ENCODE data around the gene LBR.
"Not testable (repeated sequence)": the region's sequence is repeated elsewhere in the genome, so short reads cannot be mapped to it uniquely, and the experiment has no call there.

Gene LBR

DNA sequence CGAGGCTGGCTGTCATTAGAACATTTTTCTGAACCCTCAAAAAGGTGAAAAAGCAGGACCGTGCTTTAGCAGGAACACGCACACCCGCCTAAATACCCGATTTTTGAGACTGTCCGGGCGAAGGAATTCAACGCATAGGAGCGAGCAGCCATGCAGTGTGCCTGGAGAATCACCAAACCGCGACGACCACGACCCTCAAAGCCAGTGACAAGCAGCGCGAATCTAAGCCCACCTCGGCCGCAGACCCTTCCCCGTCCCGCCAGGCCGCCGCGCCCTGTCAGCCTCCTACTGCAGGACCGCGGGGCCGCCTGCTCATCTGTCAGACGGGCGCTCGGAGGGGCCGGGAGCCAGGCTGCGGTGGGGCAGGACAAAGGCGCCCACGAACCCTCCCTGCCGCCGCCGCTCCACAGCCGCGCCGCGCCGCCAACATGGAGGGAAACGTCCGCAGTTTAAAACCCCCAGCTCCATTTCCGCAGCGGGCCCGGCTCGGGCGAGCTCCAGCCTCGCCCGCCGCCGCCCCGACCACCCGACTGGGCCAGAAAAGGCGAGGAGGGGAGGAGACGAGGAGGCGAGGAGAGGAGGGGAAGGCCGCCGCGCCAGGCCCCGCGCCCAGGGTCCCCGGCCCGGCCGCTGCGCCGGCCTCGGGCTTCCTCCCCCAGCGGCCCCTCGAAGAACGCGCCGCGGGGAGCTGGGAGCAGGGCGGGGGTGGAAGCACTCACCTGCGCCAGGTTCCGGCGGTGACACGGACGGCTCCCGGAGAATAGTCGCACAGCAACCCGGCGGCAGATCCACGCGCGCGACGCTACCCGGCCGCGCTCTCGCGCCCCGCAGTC is at the start of gene LBR:
TSS of gene LBR (minus strand) at position 804 of the 833 bp plus-strand sequence. CDS start 3,963 bp downstream, outside the sequence.
- TF ChIP-seq, protein P1, sequence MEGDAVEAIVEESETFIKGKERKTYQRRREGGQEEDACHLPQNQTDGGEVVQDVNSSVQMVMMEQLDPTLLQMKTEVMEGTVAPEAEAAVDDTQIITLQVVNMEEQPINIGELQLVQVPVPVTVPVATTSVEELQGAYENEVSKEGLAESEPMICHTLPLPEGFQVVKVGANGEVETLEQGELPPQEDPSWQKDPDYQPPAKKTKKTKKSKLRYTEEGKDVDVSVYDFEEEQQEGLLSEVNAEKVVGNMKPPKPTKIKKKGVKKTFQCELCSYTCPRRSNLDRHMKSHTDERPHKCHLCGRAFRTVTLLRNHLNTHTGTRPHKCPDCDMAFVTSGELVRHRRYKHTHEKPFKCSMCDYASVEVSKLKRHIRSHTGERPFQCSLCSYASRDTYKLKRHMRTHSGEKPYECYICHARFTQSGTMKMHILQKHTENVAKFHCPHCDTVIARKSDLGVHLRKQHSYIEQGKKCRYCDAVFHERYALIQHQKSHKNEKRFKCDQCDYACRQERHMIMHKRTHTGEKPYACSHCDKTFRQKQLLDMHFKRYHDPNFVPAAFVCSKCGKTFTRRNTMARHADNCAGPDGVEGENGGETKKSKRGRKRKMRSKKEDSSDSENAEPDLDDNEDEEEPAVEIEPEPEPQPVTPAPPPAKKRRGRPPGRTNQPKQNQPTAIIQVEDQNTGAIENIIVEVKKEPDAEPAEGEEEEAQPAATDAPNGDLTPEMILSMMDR (conservative IDR thresholded peaks at IDR 0.05; ENCODE audit: low read depth, low read length), result no peak
- DNase-seq (ENCODE audit: low read depth), result peak; percentile 16

DNA sequence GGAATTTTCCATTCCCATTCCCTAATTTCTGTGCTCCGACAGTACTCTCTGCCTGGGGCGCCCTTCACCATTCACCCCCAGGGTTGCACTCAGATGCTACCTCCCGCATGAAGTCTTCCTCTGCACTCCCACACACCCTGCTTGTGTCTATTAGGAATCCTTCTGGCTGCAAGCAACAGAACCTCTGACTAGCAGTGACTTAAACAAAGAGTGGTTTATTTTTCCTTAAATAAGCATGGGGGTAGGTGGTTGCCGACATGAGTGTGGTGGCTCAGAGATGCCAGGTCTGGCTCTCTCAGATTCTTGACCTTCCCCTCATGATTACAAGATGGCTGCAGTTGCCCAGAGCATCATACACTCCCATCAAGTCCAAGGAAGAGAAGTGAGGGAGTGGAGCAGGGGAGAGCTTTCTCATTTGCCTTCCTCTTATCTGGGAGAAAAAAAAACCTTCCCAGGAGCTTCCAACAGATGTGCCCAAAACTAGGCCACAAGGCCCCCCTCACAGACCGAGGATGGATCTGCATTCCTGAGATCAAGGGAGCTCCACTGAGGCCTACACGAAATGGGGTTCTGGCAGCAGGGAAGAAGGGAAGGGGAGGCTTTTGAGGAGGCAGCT is 49.6 kb upstream of the LBR start:
- H3K4me3 ChIP-seq (ENCODE audit: low read depth, low read length), result no peak overlapping the region
- TF ChIP-seq, protein P1 (conservative IDR thresholded peaks at IDR 0.05; ENCODE audit: low read depth, low read length), result no peak
- DNase-seq (ENCODE audit: low read depth), result no peak

More for the DNA sequence above, at the start of gene LBR:
- peak within 1 kb of the TSS; percentile 85 for H3K4me3 ChIP-seq (ENCODE audit: low read depth, low read length)

DNA sequence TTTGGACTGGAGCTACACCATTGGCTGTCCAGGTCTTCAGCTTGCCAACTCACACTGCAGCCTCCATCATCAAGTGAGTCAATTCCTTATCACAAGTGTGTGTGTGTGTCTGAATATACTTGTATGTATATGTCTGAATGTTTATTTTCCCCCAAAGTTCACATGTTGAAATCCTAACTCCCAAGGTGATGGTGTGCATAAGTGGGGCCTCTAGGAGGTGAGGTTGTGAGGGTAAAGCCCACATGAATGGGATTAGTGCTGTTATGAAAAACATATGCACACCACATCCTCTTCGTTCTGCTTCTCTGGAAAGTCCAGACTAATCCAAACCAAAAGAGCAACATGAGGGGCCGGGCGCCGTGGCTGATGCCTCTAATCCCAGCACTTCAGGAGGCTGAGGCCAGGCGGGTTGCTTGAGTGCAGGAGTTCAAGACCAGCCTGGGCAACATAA is 48.7 kb upstream of the LBR start:
- TF ChIP-seq, protein P1 (conservative IDR thresholded peaks at IDR 0.05; ENCODE audit: low read depth, low read length), result no peak
- no peak for DNase-seq (ENCODE audit: low read depth)
- H3K4me3 ChIP-seq (ENCODE audit: low read depth, low read length), result no peak overlapping the region

DNA sequence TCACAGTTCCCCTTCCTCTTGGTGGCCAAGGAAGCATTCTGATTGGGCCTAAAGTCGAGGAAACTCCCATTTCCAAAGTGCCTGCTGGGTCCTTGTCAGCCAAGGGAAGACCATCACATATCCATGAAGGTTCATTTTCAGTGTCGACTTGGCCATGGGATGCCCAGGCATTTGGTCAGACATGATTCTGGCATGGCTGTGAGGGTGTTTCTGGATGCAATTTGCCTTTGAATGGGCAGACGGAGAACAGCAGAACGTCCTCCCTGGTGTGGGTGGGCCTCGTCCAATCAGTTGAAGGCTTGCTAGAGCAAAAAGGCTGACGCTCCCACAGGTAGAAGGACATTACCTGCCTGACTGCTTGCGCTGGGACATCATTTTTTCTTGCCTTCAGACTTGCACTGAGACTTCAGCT is 48.3 kb upstream of the LBR start:
- DNase-seq (ENCODE audit: low read depth), result no peak
- TF ChIP-seq, protein P1 (conservative IDR thresholded peaks at IDR 0.05; ENCODE audit: low read depth, low read length), result no peak
- H3K4me3 ChIP-seq (ENCODE audit: low read depth, low read length), result no peak overlapping the region

DNA sequence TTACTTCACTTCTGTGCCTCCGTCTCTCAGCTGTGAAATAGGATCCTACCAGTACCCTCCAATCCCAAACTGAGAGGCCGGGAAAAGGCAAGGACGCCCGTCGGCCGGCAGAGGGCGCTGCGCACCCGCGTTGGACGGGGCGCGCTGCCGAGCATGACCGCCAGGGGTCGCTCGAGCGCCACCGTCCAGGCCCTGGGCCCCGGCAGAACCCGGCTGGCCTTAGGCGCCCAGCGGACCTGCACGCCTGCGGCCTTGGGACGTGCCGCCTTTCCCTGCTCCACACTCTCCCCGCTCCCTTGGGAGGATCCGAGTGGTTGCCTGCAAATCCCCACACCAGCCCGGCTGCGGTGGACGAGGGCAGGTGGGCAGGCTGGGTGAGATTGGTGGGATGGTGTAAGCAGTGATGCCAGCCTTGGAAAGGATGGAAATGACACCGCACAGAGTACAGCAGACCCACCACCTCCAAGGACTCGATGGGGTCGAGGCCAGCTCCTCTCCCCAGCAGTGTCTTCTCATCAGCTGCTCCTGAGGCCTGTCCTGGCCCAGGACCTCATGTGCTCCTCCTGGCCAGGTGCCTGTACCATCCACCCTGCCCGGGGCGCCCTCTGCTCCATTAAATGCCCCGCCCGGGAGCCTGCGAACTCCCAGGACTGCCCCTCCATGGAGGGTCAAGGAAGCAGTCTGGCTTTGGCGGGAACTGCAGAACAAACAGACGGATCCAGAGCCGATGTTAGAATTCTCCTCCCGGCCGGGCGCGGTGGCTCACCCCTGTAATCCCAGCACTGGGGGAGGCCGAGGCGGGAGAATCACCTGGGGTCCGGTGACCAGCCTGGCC is 47.4 kb upstream of the LBR start:
- H3K4me3 ChIP-seq (ENCODE audit: low read depth, low read length), result peak overlapping the region; percentile 29
- TF ChIP-seq, protein P1 (conservative IDR thresholded peaks at IDR 0.05; ENCODE audit: low read depth, low read length), result peak; percentile 84
- peak; percentile 74 for DNase-seq (ENCODE audit: low read depth)

DNA sequence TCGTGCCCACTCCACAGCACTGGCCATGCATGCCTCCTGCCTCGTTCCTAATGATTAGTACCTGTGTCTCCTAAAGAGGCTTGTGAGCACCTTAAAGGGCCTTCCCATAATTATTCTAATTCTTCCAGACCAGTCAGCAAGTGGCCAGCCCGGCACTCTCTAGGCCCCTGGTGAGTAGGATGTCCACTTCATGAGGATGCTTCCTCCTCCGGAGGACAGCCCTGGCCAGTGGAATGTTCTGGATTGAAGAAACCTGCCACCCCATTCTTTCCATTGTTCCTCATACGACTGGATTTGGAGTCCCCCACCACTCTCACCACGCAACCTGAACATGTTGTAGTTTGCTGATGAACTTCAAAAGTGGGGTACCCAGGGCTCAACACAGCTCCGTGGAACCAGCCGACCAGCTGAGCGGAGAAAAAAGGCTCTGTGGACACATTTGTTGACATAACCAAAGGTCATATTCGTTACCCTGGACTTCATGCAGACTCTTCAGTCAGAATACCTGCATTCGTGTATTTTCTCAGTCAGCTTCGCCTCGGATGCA is 46.7 kb upstream of the LBR start:
- no peak overlapping the region for H3K4me3 ChIP-seq (ENCODE audit: low read depth, low read length)
- no peak for DNase-seq (ENCODE audit: low read depth)
- TF ChIP-seq, protein P1 (conservative IDR thresholded peaks at IDR 0.05; ENCODE audit: low read depth, low read length), result no peak

DNA sequence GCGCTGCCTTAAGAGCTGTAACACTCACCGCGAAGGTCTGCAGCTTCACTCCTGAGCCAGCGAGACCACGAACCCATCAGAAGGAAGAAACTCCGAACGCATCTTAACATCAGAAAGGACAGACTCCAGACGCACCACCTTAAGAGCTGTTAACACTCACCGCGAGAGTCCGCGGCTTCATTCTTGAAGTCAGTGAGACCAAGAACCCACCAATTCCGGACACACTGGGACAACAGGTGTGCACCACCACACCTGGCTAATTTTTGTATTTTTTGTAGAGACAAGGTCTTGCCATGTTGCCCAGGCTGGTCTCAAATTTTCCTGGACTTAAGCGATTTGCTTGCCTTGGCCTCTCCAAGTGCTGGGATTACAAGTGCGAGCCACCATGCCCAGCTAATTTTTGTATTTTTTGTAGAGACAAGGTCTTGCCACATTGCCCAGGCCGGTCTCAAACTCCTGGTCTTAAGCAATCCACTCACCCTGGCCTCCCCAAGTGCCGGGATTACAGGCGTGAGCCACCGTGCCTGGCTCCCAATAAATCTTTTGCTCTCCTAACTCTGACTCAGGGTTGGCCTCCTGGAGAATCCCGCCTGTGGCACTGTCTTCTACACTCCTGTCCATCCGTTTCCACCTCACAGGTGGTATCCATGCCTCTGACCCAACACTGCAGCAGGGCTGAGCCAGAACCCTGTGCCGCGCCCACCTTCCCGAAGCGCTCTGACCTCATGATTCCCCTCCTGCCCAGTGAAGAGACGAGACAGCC is 46.0 kb upstream of the LBR start:
- DNase-seq (ENCODE audit: low read depth); H3K4me3 ChIP-seq (ENCODE audit: low read depth, low read length): not testable (repeated sequence)

DNA sequence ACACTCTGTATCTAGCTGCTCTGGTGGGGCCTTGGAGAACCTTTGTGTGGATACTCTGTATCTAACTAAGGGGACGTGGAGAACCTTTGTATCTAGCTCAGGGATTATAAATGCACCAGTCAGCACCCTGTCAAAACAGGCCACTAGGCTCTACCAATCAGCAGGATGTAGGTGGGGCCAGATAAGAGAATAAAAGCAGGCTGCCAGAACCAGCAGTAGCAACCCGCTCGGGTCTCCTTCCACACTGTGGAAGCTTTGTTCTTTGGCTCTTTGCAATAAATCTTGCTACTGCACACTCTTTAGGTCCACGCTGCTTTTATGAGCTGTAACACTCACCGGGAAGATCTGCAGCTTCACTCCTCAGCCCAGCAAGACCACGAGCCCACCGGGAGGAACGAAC is 45.4 kb upstream of the LBR start:
- not testable (repeated sequence) for DNase-seq (ENCODE audit: low read depth); H3K4me3 ChIP-seq (ENCODE audit: low read depth, low read length)
